Measurements from ENCODE around the gene KCTD13. TPM values are rescaled to one million over a fixed set of nuclear protein-coding genes. Genes with fewer than 3 reads are reported as not detected.

Gene KCTD13
- total RNA-seq, 1 experiment from 2014 or later, result 14.9 TPM

- Mint-ChIP-seq H3K9me3 (ENCODE audit: unreplicated experiment) (no peaks in the 10 kb centered on the region), H3K27ac (ENCODE audit: unreplicated experiment) (no peak overlapping the region), H3K27me3 (ENCODE audit: insufficient read depth, unreplicated experiment) (no peaks in the 10 kb centered on the region), H3K4me1 (ENCODE audit: low read depth, unreplicated experiment) (peaks cover 8% of the 10 kb centered on the region), H3K36me3 (ENCODE audit: insufficient read depth, unreplicated experiment) (peaks cover 5% of the 10 kb centered on the region), H3K4me3 (ENCODE audit: unreplicated experiment) (no peak overlapping the region)
- no peak overlapping the region for H3K4me3 ChIP-seq (ENCODE audit: low read depth, low read length)
- CTCF ChIA-PET, result no interaction called here
- no peak for TF ChIP-seq CTCF (IDR thresholded peaks at IDR 0.05; ENCODE audit: insufficient read depth in 1 of 2, low read depth in 1 of 2, low read length in 1 of 2, severe bottlenecking in 1 of 2, unreplicated experiment in 1 of 2)
- intact Hi-C loops (cut with micrococcal nuclease; ENCODE audit: unreplicated experiment), result no loop called here
- POLR2A ChIA-PET, result no interaction called here
- H3K9me3 ChIP-seq, result no peaks in the 10 kb centered on the region
- H3K36me3 ChIP-seq (ENCODE audit: control insufficient read depth, insufficient read depth, low read length), result no peaks in the 10 kb centered on the region
- no peaks in the 10 kb centered on the region for H3K4me1 ChIP-seq
- DNase-seq, result no peak
- BruUV-seq (replicated peaks), result no TSS peak
- no peaks in the 10 kb centered on the region for H3K27me3 ChIP-seq (replicated peaks; ENCODE audit: control insufficient read depth, insufficient read depth, low read length)
Observed at GRCh38 chr16:29959293-29959692, 33.3 kb upstream of the KCTD13 start.

GRCh38 chr16:29958756-29959155 is 32.7 kb upstream of the KCTD13 start:
- no peak for DNase-seq
- H3K9me3 ChIP-seq, result no peaks in the 10 kb centered on the region
- TF ChIP-seq CTCF (IDR thresholded peaks at IDR 0.05; ENCODE audit: insufficient read depth in 1 of 2, low read depth in 1 of 2, low read length in 1 of 2, severe bottlenecking in 1 of 2, unreplicated experiment in 1 of 2), result no peak
- no peaks in the 10 kb centered on the region for H3K36me3 ChIP-seq (ENCODE audit: control insufficient read depth, insufficient read depth, low read length)
- no peaks in the 10 kb centered on the region for H3K4me1 ChIP-seq
- H3K27ac Mint-ChIP-seq (ENCODE audit: unreplicated experiment), result no peak overlapping the region
- no peaks in the 10 kb centered on the region for H3K27me3 ChIP-seq (replicated peaks; ENCODE audit: control insufficient read depth, insufficient read depth, low read length)
- peaks cover 5% of the 10 kb centered on the region for H3K36me3 Mint-ChIP-seq (ENCODE audit: insufficient read depth, unreplicated experiment)
- H3K4me3 Mint-ChIP-seq (ENCODE audit: unreplicated experiment), result no peak overlapping the region
- ChIA-PET CTCF (no interaction called here), POLR2A (no interaction called here)
- peaks cover 8% of the 10 kb centered on the region for H3K4me1 Mint-ChIP-seq (ENCODE audit: low read depth, unreplicated experiment)
- no peaks in the 10 kb centered on the region for H3K9me3 Mint-ChIP-seq (ENCODE audit: unreplicated experiment)
- H3K4me3 ChIP-seq (ENCODE audit: low read depth, low read length), result no peak overlapping the region
- no peaks in the 10 kb centered on the region for H3K27me3 Mint-ChIP-seq (ENCODE audit: insufficient read depth, unreplicated experiment)
- intact Hi-C loops (cut with micrococcal nuclease; ENCODE audit: unreplicated experiment), result no loop called here
- BruUV-seq (replicated peaks), result no TSS peak

- BruUV-seq (replicated peaks), result no TSS peak
- H3K36me3 ChIP-seq (ENCODE audit: control insufficient read depth, insufficient read depth, low read length), result no peaks in the 10 kb centered on the region
- Mint-ChIP-seq H3K4me1 (ENCODE audit: low read depth, unreplicated experiment) (no peaks in the 10 kb centered on the region), H3K27ac (ENCODE audit: unreplicated experiment) (no peak overlapping the region), H3K9me3 (ENCODE audit: unreplicated experiment) (peaks cover 10% of the 10 kb centered on the region), H3K27me3 (ENCODE audit: insufficient read depth, unreplicated experiment) (no peaks in the 10 kb centered on the region), H3K4me3 (ENCODE audit: unreplicated experiment) (no peak overlapping the region), H3K36me3 (ENCODE audit: insufficient read depth, unreplicated experiment) (peaks cover 6% of the 10 kb centered on the region)
- no peaks in the 10 kb centered on the region for H3K27me3 ChIP-seq (replicated peaks; ENCODE audit: control insufficient read depth, insufficient read depth, low read length)
- ChIA-PET CTCF (no interaction called here), POLR2A (interaction anchor here (1.1 kb wide), 1 partner anchor 10 kb away, joined by 3 read pairs; the partner anchor contains the start of gene TMEM219)
- peaks cover 4% of the 10 kb centered on the region for H3K9me3 ChIP-seq
- DNase-seq, result no peak
- intact Hi-C loops (cut with micrococcal nuclease; ENCODE audit: unreplicated experiment), result no loop called here
- H3K4me3 ChIP-seq (ENCODE audit: low read depth, low read length), result no peak overlapping the region
- peaks cover 7% of the 10 kb centered on the region; the same call in 1 of the 2 replicates for H3K4me1 ChIP-seq
- TF ChIP-seq CTCF (IDR thresholded peaks at IDR 0.05; ENCODE audit: insufficient read depth in 1 of 2, low read depth in 1 of 2, low read length in 1 of 2, severe bottlenecking in 1 of 2, unreplicated experiment in 1 of 2), result no peak
Observed at GRCh38 chr16:29951625-29952365, 25.8 kb upstream of the KCTD13 start.
